NOMO-1 treated with DMSO at 0.1 percent for 48 hours (cell line): ENCODE data around the gene PDGFRB.

Source experiments
- DNase-seq: peaks from one replicate; lab custom pipeline; 2025; ENCODE audit not compliant: unreplicated experiment; lab: John Stamatoyannopoulos, UW

The PDGFRB gene

DNA sequence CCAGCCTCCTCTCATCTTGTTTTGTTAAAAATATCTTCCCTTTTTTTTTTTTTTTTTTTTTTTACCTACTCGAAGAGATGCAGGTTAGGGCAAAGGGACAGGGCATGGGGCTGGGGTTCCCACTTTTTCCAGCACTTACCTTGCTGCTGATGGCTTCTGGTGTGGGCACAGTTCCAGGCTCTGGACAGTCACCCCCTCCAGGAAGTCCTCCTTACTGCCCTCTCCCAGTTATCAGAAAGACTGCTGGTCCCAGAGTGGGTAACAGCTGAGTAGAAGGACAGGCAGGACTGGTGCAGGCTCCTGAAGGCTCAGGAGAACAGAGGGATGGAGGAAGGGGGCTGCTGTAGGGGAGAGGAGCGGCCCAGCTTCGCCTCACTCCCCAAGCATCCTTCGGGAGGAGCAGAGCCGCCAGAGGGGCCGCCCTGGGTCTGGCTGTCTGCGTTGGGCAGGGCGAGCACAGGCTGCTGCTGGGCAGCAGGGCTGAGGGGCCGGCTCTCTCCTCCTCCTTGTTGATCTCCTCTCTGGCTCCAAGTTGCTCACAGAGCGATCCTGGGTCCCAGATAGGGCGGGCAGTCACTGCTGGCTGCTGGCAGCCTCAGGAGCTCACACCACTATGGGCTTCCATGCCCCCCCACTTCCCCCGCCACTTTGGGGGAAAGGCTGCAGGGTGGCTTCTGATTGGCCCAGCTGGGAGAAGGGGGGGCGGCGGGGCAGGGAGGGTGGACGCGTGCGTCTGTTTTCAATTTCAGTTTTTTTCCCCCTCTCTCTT is at the start of gene PDGFRB:
PDGFRB (minus strand) TSS at position 588 of the 769 bp plus-strand sequence. CDS start 18,798 bp downstream, outside the sequence.
- no peak for DNase-seq

- DNase-seq = no peak
These were observed 48.9 kb upstream of the PDGFRB start for GRCh38 chr5:150204590-150204960.

GRCh38 chr5:150203832-150204589 is 48.4 kb upstream of the PDGFRB start:
- no peak for DNase-seq

DNA sequence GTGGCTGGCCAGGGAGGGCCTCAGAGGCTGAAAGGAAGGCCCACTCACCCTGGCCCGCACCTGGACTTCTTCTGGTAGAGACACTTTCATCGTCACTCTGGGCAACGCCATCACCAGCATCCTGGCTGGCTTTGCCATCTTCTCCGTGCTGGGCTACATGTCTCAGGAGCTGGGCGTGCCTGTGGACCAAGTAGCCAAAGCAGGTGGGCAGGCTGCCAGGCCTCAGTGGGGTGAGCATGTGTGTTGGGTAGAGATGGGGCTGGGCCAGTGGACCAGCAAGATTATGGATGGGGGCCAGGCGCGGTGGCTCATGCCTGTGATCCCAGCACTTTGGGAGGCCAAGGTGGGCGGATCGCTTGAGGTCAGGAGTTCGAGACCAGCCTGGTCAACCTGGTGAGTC is 46.9 kb upstream of the PDGFRB start:
- DNase-seq = no peak

DNA sequence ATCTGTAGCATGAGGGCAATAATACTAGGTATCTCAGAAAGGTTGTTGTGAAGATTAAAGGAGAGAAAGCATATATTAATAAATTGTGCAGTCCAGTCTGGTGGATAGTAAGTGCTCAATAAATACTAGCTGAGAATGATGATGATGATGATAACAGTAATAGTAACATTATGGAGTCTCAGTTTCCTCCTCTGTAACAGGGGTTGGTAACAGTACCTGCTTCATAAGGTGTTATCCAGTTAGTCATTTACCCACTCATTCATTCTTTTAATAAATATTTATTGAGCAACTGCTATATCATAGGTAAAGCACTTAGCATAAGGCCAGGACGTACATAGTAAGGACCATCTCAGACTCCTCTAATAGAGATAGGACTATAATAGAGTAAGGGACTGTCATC is 41.8 kb upstream of the PDGFRB start:
- DNase-seq = no peak

GRCh38 chr5:150196986-150197385 is 41.3 kb upstream of the PDGFRB start:
- DNase-seq = no peak

- DNase-seq = no peak
These were observed 40.9 kb upstream of the PDGFRB start for GRCh38 chr5:150196514-150196913.

DNA sequence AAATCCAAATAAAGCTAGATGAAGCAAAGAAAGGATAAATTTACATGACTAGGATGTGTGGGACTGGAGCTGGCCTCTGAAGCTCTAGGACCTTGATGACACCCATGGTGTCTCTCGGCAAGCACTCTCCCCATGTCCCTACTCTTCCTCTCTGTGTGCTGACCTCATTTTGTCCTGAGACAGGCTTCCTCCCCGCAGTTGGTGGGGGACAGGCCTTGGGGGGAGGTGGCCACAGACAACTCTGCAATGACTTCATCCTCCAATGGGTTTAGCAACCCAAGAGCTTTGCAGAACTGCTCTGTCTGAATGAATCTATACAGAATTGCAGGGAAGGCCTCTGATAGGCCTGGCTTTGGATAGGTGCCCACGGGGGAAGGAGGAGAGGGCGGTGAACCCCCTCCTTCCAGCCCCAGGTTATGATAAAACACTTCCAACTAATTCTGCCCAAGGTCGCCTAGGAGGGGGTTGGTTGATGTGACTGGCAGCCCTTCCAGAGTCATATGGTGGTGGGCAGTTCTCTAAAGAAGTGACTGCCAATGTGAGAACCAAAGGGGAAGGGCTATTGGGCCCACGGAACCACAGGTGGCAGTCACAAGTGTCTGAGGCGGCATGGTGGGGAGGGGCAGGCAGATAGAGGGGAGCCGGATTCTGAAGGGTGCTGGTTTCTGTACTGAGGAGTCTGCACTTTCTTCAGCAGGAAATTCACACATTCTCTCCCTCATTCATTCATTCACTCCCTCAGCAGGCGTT is 40.3 kb upstream of the PDGFRB start:
- DNase-seq = no peak

- DNase-seq = no peak
These were observed 36.8 kb upstream of the PDGFRB start for GRCh38 chr5:150192462-150192861.

- no peak for DNase-seq
These were observed 35.3 kb upstream of the PDGFRB start for GRCh38 chr5:150190987-150191386.

- no peak for DNase-seq
These were observed 34.9 kb upstream of the PDGFRB start for GRCh38 chr5:150190503-150190979.

- DNase-seq = no peak
These were observed 34.3 kb upstream of the PDGFRB start, which contains the start of gene SLC6A7 for GRCh38 chr5:150189728-150190502. Gene SLC6A7 (plus strand): TSS chr5:150190062. CDS start chr5:150190328, 266 bp downstream.

- no peak for DNase-seq
These were observed 33.7 kb upstream of the PDGFRB start for GRCh38 chr5:150189326-150189725.

DNA sequence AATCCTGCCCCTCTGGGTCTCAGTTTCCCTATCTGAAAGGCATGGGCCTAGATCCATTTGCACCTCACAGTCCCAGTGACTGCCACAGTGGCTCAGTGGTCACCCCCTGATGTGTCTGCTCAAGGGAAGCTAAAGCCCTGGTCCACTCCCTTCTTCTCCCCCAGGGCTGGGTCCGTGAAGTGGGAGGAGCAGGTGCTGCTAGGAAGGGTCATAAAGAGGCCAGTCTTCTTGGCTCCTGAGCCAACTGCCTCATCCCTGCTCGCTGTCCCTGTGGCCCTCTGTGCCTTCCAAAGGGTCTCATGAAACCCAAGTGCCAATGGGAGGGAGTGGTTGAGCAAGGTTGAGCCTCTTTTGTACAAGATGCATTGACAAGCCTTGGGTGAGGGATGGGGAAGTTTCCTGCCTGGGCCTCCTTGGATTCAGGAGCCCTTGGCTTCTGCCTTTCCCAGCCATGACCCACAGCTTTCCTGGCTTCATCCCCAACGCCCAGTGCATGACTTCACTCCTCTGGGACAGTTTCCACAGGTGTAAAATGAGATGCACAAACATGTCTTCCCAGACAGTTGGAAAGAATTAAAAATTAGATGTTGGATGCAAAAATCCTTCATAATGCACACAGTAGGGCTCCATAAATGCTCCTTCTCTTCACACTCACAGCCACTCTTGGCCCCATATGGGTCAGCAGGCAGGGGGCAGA is 32.6 kb upstream of the PDGFRB start:
- no peak for DNase-seq

DNA sequence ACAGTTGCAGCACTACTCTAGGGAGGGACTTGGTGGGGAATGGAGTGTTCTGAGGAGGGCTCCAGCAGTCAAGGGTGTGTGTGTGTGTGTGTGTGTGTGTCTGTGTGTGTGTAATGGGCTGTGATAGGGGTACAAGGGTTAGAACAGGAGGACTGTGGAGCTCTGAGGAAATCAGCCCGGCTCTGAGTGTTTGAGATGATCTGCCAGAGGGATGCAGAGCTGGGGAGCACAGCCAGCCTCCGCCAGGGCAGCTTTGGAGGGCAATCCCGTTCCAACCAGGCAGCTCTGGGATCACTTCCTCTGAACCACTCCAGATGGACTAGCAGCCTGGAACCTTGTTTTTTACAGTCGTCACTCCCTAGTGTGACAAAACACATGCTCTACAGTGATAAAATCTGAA is 31.3 kb upstream of the PDGFRB start:
- no peak for DNase-seq

DNA sequence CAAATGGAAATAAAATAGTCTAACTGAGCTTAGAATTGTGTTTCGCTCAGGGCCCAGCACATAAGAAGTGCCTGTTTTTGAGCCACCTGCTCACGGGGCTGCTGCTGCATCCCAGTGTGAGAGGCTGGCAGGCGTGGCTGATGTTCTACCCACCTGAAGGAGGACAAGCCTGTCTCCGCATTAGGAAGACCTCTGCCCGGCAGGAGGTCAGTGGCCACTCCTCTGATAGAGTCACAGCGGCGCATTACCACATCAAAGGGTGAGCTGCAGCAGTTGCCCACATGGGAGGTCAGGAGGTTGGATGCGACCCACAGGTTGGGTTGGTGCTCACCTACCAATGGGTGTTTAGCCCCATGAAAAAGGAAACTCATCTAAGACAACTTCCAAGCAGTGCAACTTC is 30.5 kb upstream of the PDGFRB start:
- no peak for DNase-seq

DNA sequence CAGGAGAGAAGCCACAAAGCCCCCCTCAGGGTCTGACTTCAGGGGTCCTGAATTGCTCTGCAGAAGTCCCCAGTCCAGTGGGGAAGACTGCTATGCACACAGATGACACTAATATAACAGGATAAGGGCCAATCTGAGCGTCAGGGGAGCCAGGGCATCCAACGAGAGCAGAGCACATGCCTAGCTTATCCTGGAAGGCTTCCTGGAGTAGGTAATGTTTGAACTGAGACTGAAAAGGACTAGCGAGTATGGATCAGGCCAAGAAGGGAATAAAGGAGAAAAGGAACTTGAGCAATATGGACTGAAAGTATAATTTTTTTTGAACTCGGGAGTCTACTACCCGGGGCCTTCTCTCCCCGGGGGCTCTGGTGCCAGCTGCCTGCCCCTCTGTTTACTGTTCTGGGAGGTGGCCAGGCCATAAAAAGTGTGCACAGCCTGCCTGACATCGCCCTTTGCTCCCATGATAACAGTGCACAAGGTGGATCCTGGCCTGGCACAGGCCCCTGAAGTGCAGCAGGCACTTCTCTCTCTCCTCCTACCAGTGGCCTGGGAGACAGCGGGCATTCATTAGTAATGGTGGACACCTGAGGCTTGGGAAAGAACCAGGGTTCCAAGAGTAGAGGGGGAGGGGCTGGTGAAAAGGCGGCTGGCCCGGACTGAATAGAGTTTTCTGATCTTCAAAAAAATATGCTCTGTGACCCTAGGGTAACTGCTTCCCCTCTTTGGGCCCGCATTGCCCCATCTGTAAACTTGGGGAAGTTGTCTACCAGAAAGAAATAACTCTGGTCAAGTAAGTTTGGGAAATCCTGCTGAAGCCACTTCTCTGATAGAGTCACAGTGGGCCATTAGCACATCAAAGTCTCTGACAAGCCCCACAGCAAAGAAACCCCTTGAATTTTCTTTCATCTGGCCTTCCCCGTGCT is 29.6 kb upstream of the PDGFRB start:
- peak; percentile 88 for DNase-seq

- DNase-seq = no peak
These were observed 28.4 kb upstream of the PDGFRB start for GRCh38 chr5:150184006-150184405.

DNA sequence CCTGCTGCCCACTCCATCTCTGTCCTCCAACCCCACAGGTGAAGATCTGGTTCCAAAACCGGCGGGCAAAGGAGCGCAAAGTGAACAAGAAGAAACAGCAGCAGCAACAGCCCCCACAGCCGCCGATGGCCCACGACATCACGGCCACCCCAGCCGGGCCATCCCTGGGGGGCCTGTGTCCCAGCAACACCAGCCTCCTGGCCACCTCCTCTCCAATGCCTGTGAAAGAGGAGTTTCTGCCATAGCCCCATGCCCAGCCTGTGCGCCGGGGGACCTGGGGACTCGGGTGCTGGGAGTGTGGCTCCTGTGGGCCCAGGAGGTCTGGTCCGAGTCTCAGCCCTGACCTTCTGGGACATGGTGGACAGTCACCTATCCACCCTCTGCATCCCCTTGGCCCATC is 27.8 kb upstream of the PDGFRB start:
- DNase-seq = no peak
